K562 (cell line): ENCODE results near the gene C16orf74. TPM values are rescaled to one million over a fixed set of nuclear protein-coding genes. Genes with fewer than 3 reads are reported as not detected.

ENCODE experiments used
- ATAC-seq: fragments of 200-7000 bp; cut with Tn5 transposase; 3 replicates; pipeline ENCODE4 v1.9.1; 2020; ENCODE audit warnings: moderate library complexity
- BruUV-seq: library from RNA; stranded (reverse); fragments of 400-500 nt; replicated peaks from 2 replicates; lab custom pipeline; 2021; lab: Mats Ljungman, UMichigan
- CTCF ChIA-PET: fragments of 300-600 bp; formaldehyde crosslinking; extraction: SDS; loops from one replicate; lab custom pipeline; 2021; ENCODE audit warnings: low intra/inter-chr PET ratio; lab: Yijun Ruan, JAX
- POLR2A ChIA-PET: fragments of 300-600, 350-650 bp; sonication (Branson Sonifier 250); formaldehyde crosslinking; extraction: SDS; loops from one replicate; lab custom pipeline; 2021; ENCODE audit warnings: antibody characterized with exemption, inconsistent platforms; lab: Yijun Ruan, JAX
- DNase-seq, 4 experiments: peaks; one replicate each; pipeline versions ENCODE4 v3.0.0 to v3.0.0-alpha.2; 2011 to 2018; ENCODE audit warnings: low spot score in 3 of 4, mixed read lengths in 3 of 4; ENCODE audit errors: extremely low read depth in 1 of 4
- FAIRE-seq: peaks from 2 replicates; lab custom pipeline; 2011; peaks lifted over from hg19 to GRCh38; lab: Jason Lieb, UNC
- H2AFZ ChIP-seq: 2 replicates; pipeline ENCODE4 v1.6.0; 2011; ENCODE audit warnings: low read depth, low read length, control low read depth, inconsistent platforms
- H3K27ac ChIP-seq: fragments of 200-600 bp; 3 replicates; pipeline ENCODE4 v1.8.0; 2011; ENCODE audit warnings: low read depth, mild to moderate bottlenecking, control low read depth, inconsistent platforms, low read length, moderate library complexity, mixed read lengths; ENCODE audit errors: extremely low read depth
- H3K27me3 ChIP-seq, 2 experiments: fragments of 300-600 bp in 1 of 2; 2 replicates in 1 of 2; 3 replicates in 1 of 2; pipeline versions ENCODE4 v1.6.0 to v1.8.0; 2011; ENCODE audit warnings: inconsistent platforms in 2 of 2, low read length in 2 of 2, mild to moderate bottlenecking in 1 of 2, mixed read lengths in 1 of 2, moderate library complexity in 1 of 2; ENCODE audit not compliant: control insufficient read depth in 2 of 2, insufficient read depth in 2 of 2
- H3K36me3 ChIP-seq: fragments of 300-600 bp; 3 replicates; pipeline ENCODE4 v1.8.0; 2011; ENCODE audit warnings: mild to moderate bottlenecking, low read length, inconsistent platforms; ENCODE audit not compliant: control insufficient read depth, insufficient read depth
- H3K4me1 ChIP-seq, 2 experiments: fragments of 200-600 bp in 1 of 2; replicated peaks in 1 of 2; 2 replicates in 1 of 2; 3 replicates in 1 of 2; pipeline versions ENCODE4 v1.5.1 to v1.8.0; 2011; ENCODE audit warnings: inconsistent platforms in 2 of 2, low read length in 2 of 2, mild to moderate bottlenecking in 1 of 2, mixed read lengths in 1 of 2, moderate library complexity in 1 of 2; ENCODE audit not compliant: control insufficient read depth in 2 of 2, insufficient read depth in 2 of 2
- H3K4me2 ChIP-seq: 2 replicates; pipeline ENCODE4 v1.6.1; 2011; ENCODE audit warnings: low read length, control low read depth, inconsistent platforms, mixed read lengths; ENCODE audit not compliant: insufficient read depth
- H3K4me3 ChIP-seq: fragments of 200-600 bp; sonication (generic), shearing (Covaris generic); 2 replicates; pipeline ENCODE4 v1.5.1; 2016; ENCODE audit warnings: control low read depth, inconsistent platforms
- H3K79me2 ChIP-seq: fragments of 200-600 bp; 3 replicates; pipeline ENCODE4 v1.8.0; 2011; ENCODE audit warnings: low read length, inconsistent platforms; ENCODE audit not compliant: control insufficient read depth, insufficient read depth
- H3K9ac ChIP-seq, 2 experiments: 2 replicates each; pipeline versions ENCODE4 v1.6.0 to v1.6.1; 2011; ENCODE audit warnings: low read depth in 2 of 2, low read length in 2 of 2, control low read depth in 1 of 2, inconsistent platforms in 1 of 2, mild to moderate bottlenecking in 1 of 2, mixed read lengths in 1 of 2; ENCODE audit not compliant: insufficient read depth in 1 of 2
- H3K9me1 ChIP-seq: one replicate; pipeline ENCODE4 v1.6.0; 2011; ENCODE audit warnings: inconsistent platforms, mild to moderate bottlenecking, low read length, moderate library complexity; ENCODE audit not compliant: control insufficient read depth, insufficient read depth
- H3K9me3 ChIP-seq: replicated peaks from 2 replicates; pipeline ENCODE4 v1.5.1; 2011; ENCODE audit warnings: low read depth, low read length, inconsistent platforms; ENCODE audit not compliant: control insufficient read depth, insufficient read depth
- H4K20me1 ChIP-seq: replicated peaks from 2 replicates; pipeline ENCODE4 v1.6.1; 2011; ENCODE audit warnings: low read length, inconsistent platforms, mixed read lengths; ENCODE audit not compliant: control insufficient read depth, insufficient read depth
- ADNP ChIP-seq: fragments of 200-800 bp; sonication (Bioruptor generic); IDR thresholded peaks from 2 replicates; pipeline ENCODE4 v1.6.1; 2016; ENCODE audit warnings: missing genetic modification characterization, missing compliant biosample characterization
- BHLHE40 ChIP-seq: IDR thresholded peaks from 2 replicates; pipeline ENCODE4 v1.6.1; 2011; ENCODE audit warnings: low read length, improper control_type of control experiment
- GABPA ChIP-seq: fragments of 200-800 bp; sonication (Bioruptor generic); conservative IDR thresholded peaks from 2 replicates; pipeline ENCODE4 v1.6.1; 2016; ENCODE audit warnings: low read depth, missing genetic modification characterization, missing compliant biosample characterization
- HDAC3 ChIP-seq: fragments of 450-650 bp; IDR thresholded peaks from 2 replicates; pipeline ENCODE4 v1.6.1; 2018; ENCODE audit warnings: borderline replicate concordance, mild to moderate bottlenecking, moderate library complexity; ENCODE audit not compliant: partially characterized antibody
- MAFG ChIP-seq: fragments of 450-650 bp; conservative IDR thresholded peaks from 2 replicates; pipeline ENCODE4 v1.6.1; 2016; ENCODE audit warnings: missing genetic modification characterization, missing compliant biosample characterization
- NUFIP1 ChIP-seq: fragments of 450-650 bp; IDR thresholded peaks from 2 replicates; pipeline ENCODE4 v1.6.1; 2018; ENCODE audit not compliant: partially characterized antibody
- RBM39 ChIP-seq: fragments of 200-400 bp; formaldehyde crosslinking; optimal IDR thresholded peaks from 2 replicates; pipeline ENCODE3; 2018; ENCODE audit warnings: low read depth, low read length
- SIRT6 ChIP-seq: IDR thresholded peaks from one replicate; pipeline ENCODE4 v1.6.1; 2012; ENCODE audit warnings: low read depth, mild to moderate bottlenecking, control low read depth, inconsistent platforms, low read length, moderate library complexity
- SLC30A9 ChIP-seq: fragments of 250-450 bp; sonication (Bioruptor Pico); IDR thresholded peaks from 2 replicates; pipeline ENCODE4 v1.8.0; 2022; ENCODE audit warnings: mild to moderate bottlenecking, moderate library complexity
- SRSF9 ChIP-seq: fragments of 200-400 bp; formaldehyde crosslinking; IDR thresholded peaks from 2 replicates; pipeline ENCODE4 v1.6.1; 2017; ENCODE audit warnings: low read depth, low read length, borderline replicate concordance
- TGIF2 ChIP-seq: sonication (generic); formaldehyde crosslinking; IDR thresholded peaks from 2 replicates; pipeline ENCODE4 v1.8.1; 2022; ENCODE audit warnings: mild to moderate bottlenecking, missing genetic modification reagents, moderate library complexity
- TRIM24 ChIP-seq, 2 experiments: fragments of 450-650 bp; IDR thresholded peaks; 2 replicates each; pipeline ENCODE4 v1.6.1; 2016
- ZFX ChIP-seq: sonication (generic); formaldehyde crosslinking; IDR thresholded peaks from 2 replicates; pipeline ENCODE4 v1.8.0; 2022; ENCODE audit warnings: mild to moderate bottlenecking, missing genetic modification reagents, moderate library complexity
- ZNF384 ChIP-seq: IDR thresholded peaks from 2 replicates; pipeline ENCODE4 v1.6.1; 2012; ENCODE audit warnings: low read depth, low read length, improper control_type of control experiment
- ZNF766 ChIP-seq: fragments of 200-800 bp; sonication (Bioruptor generic); conservative IDR thresholded peaks from 2 replicates; pipeline ENCODE4 v1.6.1; 2016; ENCODE audit warnings: missing genetic modification characterization, missing compliant biosample characterization
- ZNF77 ChIP-seq: fragments of 250-450 bp; sonication (Bioruptor Pico); IDR thresholded peaks from 2 replicates; pipeline ENCODE4 v1.5.0; 2020
- WGBS: fragments of 100-300 bp; shearing (Covaris generic); methylation state at CpG from one replicate; pipeline ENCODE4 v1.1.6; 2016; ENCODE audit warnings: low coverage, mixed read lengths; ENCODE audit not compliant: insufficient coverage; ENCODE audit errors: missing lambda C conversion rate; 5-methylcytosine and 5-hydroxymethylcytosine counted together
- in situ Hi-C: fragments of 300-500 bp; cut with MboI; formaldehyde crosslinking; loops from 4 replicates; pipeline ENCODE4 v1.15.0; 2018; ENCODE audit warnings: inconsistent platforms, mixed read lengths
- intact Hi-C: fragments of 100-400 bp; cut with micrococcal nuclease; formaldehyde crosslinking; loops from 2 replicates; pipeline ENCODE4 v1.14.2; 2022
- polyA plus RNA-seq, 8 experiments: library from polyadenylated mRNA; depleted of rRNA in 4 of 8; stranded (reverse) in 5 of 8; unstranded in 3 of 8; fragments of >200 nt; fragmentation: Nextera tagmentation in 2 of 8; fragmentation: Illumina TruSeq in 1 of 8; extraction: Ambion mirVana in 2 of 8; extraction: Trizol in 1 of 8; gene quantifications; 2 replicates each; pipeline versions ENCODE4 v1.2.1 to v1.2.3, GENCODE V29; 2011 to 2014; ENCODE audit warnings: inconsistent platforms in 1 of 8, missing spikeins in 1 of 8
- total RNA-seq, 7 experiments: library from RNA; depleted of rRNA in 6 of 7; stranded (reverse); fragments of >200 nt in 6 of 7; fragmentation: Illumina TruSeq in 2 of 7; extraction: Trizol in 2 of 7; gene quantifications; 2 replicates each; pipeline versions ENCODE4 v1.2.1 to v1.2.3, GENCODE V29; 2011 to 2021; ENCODE audit warnings: low replicate concordance in 1 of 7
- TF ChIP-seq, protein P1 (sequence below): sonication (generic); formaldehyde crosslinking; IDR thresholded peaks from 2 replicates; pipeline ENCODE4 v1.8.0; 2022; ENCODE audit warnings: mild to moderate bottlenecking, missing genetic modification reagents
- TF ChIP-seq, protein P2 (sequence below): fragments of 250-450 bp; sonication (Bioruptor Pico); IDR thresholded peaks from 2 replicates; pipeline ENCODE4 v1.8.0; 2022; ENCODE audit warnings: inconsistent platforms
- TF ChIP-seq, protein P3 (sequence below): sonication (generic); IDR thresholded peaks from 2 replicates; pipeline ENCODE4 v1.6.1; 2016
- TF ChIP-seq, protein P4 (sequence below): fragments of 450-650 bp; formaldehyde crosslinking; IDR thresholded peaks from 2 replicates; pipeline ENCODE4 v1.4.0; 2020; ENCODE audit warnings: mild to moderate bottlenecking, moderate library complexity

The C16orf74 gene
- total and polyA plus RNA-seq, 9 of the 15 experiments (the other 6 are each of a cell fraction or from before 2014, with no cell fraction given): not detected

DNA sequence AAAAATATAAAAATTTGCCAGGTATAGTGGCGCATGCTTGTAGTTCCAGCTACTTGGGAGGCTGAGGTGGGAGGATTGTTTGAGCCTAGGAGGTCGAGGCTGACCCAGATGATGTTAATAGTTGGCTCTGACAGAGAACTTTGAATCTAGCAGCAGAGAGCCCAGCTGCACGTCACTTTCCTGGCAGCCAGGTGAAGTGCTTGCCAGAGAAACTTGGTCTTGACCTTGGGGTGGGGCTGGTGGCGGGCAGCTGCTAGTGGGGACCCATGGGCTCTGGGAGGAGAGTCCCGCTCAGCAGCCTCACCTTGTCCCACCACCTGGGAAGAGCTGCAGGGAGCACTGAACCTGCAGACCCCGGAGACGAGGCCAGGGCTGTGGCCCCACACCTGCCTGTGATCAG, 3.1 kb upstream of the C16orf74 start:
- H3K36me3 ChIP-seq: no peaks in the 10 kb centered on the region
- H3K9ac ChIP-seq: no peak overlapping the region
- H4K20me1 ChIP-seq: peaks cover 35% of the 10 kb centered on the region
- intact Hi-C loops: no loop called here
- H3K4me1 ChIP-seq: peaks cover 0 to 35% of the 10 kb centered on the region in 2 experiments; a peak in 2 of 5 replicates
- no peak for FAIRE-seq
- H2AFZ ChIP-seq: no peak overlapping the region
- H3K9me3 ChIP-seq: no peaks in the 10 kb centered on the region
- H3K9me1 ChIP-seq: peaks cover 6% of the 10 kb centered on the region
- no peak for ATAC-seq
- H3K27me3 ChIP-seq: peaks cover 45 to 86% of the 10 kb centered on the region in 2 experiments; a peak in 4 of 5 replicates
- CTCF ChIA-PET: interaction anchor here (0.6 kb wide), 1 partner anchor 338 kb away, joined by 3 read pairs; no protein-coding TSS in a partner anchor
- no peak overlapping the region for H3K4me2 ChIP-seq
- no peak overlapping the region for H3K27ac ChIP-seq
- in situ Hi-C loops: no loop called here
- WGBS: 13% methylated on average over 5 of the region's 7 CpGs
- no peak overlapping the region for H3K4me3 ChIP-seq
- no peak for DNase-seq
- no peak for TF ChIP-seq NUFIP1
- TF ChIP-seq, protein P1, sequence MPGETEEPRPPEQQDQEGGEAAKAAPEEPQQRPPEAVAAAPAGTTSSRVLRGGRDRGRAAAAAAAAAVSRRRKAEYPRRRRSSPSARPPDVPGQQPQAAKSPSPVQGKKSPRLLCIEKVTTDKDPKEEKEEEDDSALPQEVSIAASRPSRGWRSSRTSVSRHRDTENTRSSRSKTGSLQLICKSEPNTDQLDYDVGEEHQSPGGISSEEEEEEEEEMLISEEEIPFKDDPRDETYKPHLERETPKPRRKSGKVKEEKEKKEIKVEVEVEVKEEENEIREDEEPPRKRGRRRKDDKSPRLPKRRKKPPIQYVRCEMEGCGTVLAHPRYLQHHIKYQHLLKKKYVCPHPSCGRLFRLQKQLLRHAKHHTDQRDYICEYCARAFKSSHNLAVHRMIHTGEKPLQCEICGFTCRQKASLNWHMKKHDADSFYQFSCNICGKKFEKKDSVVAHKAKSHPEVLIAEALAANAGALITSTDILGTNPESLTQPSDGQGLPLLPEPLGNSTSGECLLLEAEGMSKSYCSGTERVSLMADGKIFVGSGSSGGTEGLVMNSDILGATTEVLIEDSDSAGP (CRISPR knock-in tag): no peak
- no peak for TF ChIP-seq SIRT6
- TF ChIP-seq ZNF77 (CRISPR knock-in tag): no peak
- no peak for TF ChIP-seq ZNF766 (CRISPR knock-in tag)
- TF ChIP-seq, protein P2, sequence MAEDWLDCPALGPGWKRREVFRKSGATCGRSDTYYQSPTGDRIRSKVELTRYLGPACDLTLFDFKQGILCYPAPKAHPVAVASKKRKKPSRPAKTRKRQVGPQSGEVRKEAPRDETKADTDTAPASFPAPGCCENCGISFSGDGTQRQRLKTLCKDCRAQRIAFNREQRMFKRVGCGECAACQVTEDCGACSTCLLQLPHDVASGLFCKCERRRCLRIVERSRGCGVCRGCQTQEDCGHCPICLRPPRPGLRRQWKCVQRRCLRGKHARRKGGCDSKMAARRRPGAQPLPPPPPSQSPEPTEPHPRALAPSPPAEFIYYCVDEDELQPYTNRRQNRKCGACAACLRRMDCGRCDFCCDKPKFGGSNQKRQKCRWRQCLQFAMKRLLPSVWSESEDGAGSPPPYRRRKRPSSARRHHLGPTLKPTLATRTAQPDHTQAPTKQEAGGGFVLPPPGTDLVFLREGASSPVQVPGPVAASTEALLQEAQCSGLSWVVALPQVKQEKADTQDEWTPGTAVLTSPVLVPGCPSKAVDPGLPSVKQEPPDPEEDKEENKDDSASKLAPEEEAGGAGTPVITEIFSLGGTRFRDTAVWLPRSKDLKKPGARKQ (CRISPR knock-in tag): no peak
- TF ChIP-seq GABPA (tag): no peak
- no peak for TF ChIP-seq ADNP
- no peak for TF ChIP-seq TRIM24 (IDR thresholded peaks at IDR 0.05)
- no peak for TF ChIP-seq ZFX (CRISPR knock-in tag)
- no peak for TF ChIP-seq TGIF2 (CRISPR knock-in tag)
- TF ChIP-seq HDAC3: no peak
- TF ChIP-seq SRSF9: no peak
- no peak for TF ChIP-seq MAFG (tag)
- no peak for TF ChIP-seq ZNF384
- TF ChIP-seq, protein P3, sequence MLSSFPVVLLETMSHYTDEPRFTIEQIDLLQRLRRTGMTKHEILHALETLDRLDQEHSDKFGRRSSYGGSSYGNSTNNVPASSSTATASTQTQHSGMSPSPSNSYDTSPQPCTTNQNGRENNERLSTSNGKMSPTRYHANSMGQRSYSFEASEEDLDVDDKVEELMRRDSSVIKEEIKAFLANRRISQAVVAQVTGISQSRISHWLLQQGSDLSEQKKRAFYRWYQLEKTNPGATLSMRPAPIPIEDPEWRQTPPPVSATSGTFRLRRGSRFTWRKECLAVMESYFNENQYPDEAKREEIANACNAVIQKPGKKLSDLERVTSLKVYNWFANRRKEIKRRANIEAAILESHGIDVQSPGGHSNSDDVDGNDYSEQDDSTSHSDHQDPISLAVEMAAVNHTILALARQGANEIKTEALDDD: no peak
- no peak for TF ChIP-seq BHLHE40
- TF ChIP-seq SLC30A9: no peak
- TF ChIP-seq RBM39: no peak
- TF ChIP-seq, protein P4, sequence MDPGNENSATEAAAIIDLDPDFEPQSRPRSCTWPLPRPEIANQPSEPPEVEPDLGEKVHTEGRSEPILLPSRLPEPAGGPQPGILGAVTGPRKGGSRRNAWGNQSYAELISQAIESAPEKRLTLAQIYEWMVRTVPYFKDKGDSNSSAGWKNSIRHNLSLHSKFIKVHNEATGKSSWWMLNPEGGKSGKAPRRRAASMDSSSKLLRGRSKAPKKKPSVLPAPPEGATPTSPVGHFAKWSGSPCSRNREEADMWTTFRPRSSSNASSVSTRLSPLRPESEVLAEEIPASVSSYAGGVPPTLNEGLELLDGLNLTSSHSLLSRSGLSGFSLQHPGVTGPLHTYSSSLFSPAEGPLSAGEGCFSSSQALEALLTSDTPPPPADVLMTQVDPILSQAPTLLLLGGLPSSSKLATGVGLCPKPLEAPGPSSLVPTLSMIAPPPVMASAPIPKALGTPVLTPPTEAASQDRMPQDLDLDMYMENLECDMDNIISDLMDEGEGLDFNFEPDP (CRISPR knock-in tag): no peak
- POLR2A ChIA-PET: interaction anchor here (0.7 kb wide), 1 partner anchor 522 kb away, joined by 3 read pairs; no protein-coding TSS in a partner anchor
- BruUV-seq: no TSS peak
- H3K79me2 ChIP-seq: no peaks in the 10 kb centered on the region
